Bladder microvascular endothelial cell (primary cell): Measurements from ENCODE around the gene CAMK2N2. TPM values are rescaled to one million over a fixed set of nuclear protein-coding genes. Genes with fewer than 3 reads are reported as not detected.

Source experiments
- total RNA-seq: library from RNA; depleted of rRNA; stranded (reverse); fragments of >200 nt; gene quantifications from 2 replicates; pipeline ENCODE4 v1.2.3, GENCODE V29; 2014

Gene CAMK2N2
- total RNA-seq, result 0.13 TPM in 1 of 2 replicates, not detected in the other

DNA sequence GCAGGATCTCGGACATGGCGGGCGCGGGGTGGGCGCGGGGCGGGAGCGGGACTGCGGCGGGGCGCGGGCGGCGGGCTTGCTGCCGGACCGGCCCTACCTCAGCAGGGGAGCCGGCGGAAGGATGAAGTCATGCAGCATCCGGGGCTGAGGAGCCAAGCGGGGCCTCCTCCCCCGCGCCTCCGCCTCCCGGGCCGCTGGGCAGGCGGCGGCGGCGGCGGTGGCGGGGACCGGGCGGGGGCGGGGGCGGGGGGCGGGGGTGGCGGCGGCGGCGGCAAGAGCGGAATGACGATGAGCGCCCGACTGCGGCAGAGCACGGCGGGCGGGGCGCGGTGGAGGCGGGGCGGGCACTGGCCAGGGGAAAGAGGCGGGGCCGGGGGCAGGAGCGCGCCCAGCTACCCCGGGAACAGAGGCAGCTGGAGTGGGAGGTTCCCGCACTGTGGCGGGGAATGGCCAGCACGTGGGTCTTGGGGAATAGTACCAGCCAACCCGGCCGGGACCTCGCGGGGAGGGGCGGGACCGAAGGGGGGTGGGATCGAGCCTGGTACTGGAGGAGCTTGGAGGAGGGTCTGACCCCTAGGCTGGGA is at the start of gene CAMK2N2:
Gene CAMK2N2, minus strand, starts transcription at position 284 of the 584 bp plus-strand sequence. Its CDS starts 268 bp downstream, at position 16.

DNA sequence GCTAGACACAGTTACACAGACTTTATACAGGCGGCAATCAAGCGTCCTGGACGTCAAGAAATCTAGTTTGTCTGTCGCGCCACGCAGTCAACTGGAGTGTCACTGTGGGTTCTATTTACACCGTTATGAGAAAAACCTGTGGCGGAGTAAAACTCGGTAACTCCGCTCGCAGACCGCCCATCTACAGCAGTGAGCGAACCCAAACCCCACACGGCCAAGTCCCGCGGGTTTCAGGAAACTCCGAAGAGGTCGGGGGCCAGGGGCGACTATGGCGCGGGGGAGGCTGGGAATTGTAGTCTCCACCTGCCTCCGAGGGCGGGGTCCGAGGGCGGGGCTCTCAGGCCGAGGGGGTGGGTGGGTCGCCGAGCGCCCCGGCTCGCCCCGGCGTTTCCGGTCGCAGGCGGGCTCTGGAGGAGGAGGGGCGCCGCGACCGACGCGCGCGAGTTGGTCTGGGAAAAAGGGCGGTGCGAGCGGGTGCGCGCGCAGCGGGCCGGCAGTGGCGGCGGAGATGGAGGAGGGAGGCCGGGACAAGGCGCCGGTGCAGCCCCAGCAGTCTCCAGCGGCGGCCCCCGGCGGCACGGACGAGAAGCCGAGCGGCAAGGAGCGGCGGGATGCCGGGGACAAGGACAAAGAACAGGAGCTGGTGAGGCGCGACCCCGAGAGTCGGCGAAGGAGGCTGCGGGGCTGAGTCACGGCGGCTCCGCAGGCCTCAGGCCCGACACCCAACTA is 37.6 kb upstream of the CAMK2N2 start, which contains the start of gene PSMD2:
Gene PSMD2, plus strand, starts transcription at position 483 of the 729 bp plus-strand sequence. Its CDS starts 26 bp downstream, at position 509.

DNA sequence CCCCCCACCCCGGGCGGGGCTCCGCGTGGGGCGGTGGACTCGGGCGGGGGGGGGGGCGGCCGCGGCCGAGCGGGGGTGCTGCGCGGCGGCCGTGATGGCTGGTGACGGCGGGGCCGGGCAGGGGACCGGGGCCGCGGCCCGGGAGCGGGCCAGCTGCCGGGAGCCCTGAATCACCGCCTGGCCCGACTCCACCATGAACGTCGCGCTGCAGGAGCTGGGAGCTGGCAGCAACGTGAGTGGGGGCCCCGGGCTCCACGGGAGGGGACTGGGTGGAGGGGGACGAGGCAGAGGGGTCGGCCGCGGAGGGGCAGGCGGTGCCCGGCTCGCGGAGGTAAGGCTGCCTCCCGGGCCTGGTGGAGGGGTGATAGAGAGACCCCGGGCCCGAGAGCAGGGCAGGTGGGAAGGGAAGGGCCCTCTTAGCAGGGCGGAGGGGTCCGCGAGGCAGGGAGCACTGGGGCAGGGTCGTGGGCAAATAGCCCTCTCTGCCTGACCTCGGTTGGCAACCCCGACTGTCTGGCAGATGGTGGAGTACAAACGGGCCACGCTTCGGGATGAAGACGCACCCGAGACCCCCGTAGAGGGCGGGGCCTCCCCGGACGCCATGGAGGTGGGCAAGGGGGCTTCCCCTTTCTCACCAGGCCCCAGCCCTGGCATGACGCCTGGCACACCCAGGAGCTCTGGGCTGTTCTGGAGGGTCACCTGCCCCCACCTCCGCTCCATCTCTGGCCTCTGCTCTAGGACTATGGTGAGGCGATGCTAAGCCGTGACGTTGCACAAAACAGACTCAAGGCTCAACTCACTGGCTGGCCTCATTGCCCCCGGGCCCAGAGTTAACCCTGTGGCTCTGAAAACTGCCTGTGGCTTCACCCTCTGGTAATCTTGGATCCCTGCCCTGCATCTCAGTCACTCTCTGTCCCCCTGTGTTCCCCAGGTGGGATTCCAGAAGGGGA is 14.9 kb upstream of the CAMK2N2 start, which contains the start of gene ECE2:
Gene ECE2, plus strand, starts transcription at position 62 of the 950 bp plus-strand sequence. Its CDS starts 132 bp downstream, at position 194.

DNA sequence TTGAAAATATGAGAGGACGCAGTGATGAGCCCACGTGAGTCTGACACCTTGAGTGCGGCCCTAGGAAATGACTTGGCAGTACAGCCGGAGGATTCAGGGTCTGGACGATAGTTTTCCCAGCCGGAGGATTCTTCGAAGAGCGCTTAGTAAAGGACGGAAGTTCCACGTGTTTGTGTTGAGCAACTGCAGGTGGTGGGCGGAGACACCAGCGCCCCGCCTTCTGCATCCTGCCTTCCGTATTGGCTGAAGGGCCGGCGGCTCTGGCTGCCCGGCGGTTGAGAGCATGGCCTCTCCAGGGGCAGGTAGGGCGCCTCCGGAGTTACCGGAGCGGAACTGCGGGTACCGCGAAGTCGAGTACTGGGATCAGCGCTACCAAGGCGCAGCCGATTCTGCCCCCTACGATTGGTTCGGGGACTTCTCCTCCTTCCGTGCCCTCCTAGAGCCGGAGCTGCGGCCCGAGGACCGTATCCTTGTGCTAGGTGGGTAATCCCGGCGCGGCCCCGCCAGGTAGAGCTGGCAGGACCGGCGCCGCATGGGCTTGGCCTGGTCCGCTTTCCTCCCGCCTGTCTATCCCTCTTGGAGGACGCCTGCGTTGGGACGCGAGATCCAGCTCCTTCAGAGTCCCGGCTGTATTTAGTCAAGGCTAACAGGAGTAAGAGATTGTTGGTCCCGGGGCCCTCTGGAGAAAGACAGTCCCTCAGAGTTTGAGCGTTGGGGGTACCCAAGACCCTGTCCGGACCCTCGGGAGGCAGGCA is 11.8 kb downstream of the CAMK2N2 start, which contains the start of gene EEF1AKMT4:
Gene EEF1AKMT4, plus strand, starts transcription at position 261 of the 755 bp plus-strand sequence. Its CDS starts 23 bp downstream, at position 284.

DNA sequence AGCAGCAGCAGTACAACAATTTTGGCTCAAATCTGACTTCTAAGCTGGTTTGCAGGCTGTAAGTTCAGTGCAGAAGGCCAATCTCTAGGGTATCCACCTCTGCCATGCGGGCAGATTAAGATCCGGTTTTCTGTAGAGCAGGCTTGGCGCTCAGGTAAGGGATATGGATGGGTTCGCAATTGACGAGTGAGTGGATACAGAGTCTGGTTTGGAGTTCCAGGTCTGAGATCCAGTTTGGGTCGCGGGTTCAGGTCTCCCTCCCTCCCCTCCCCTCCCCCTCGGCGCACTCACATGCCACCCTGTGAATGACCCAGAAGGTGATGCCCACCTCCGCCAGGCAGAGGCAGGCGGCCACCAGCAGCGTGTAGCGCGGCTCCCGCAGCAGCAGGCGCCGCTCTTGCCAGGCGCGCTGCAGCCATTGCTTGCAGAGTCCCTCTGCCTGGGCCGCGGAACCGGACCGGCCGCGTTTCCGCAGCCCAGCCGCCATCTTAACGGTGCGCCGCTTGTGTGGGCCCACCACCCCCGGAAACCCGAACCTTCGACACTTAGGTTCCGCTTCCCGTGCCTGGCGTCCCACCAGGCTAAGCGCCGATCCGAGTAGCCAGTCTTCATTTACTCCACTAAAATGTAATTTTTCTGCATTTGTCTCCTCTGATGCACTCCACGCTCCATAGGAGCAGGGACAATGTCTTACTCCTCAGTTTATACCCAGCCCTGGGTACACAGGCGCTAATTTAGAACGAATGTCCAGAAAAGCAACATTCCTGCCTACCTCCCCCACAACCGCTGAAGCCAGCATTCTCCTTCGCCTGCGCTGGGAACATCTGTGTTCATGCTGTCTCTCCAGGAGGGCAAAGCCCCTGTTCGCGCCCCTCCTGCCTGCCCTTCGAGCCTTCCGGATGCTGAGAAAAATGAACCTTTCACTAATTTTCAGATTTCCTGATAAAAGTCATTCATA is 12.6 kb downstream of the CAMK2N2 start, which contains the start of gene ALG3:
Gene ALG3, minus strand, starts transcription at position 509 of the 958 bp plus-strand sequence. Its CDS starts 22 bp downstream, at position 487.

DNA sequence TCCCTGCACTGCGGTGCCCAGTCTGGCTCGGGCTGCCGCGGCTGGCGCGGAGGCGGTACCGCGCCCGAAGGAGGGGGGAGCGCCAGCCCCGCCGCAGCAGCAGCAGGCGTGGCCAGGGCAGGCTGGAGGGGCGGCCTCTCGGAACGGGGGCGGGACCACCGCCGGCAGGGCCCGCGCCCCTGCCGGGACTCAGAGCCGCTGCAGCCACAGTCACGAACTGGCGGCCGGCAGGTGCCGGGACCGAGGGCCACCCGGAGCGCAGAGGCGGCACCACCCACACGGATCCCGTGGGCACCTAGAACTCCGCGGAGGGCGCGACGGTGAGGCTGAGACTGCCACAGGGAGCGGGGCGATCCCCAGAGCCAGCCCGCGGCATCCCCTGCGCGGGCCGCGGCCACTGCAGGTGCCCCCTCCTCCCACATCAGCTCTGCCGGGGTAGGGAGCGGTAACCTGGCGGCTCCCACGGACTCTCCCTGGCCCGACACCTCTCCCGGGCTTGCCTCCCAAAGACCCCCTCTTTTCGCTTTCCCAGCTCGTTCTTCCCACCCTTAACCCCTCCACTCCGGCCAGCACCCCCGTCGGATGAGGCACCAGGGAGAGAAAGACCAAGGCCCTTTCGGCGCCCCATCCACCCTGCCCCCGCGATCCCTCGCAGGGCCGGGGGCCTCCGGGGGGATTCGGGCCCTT is 31.8 kb downstream of the CAMK2N2 start, which contains the start of gene VWA5B2:
Gene VWA5B2, plus strand, starts transcription at position 192 of the 687 bp plus-strand sequence. CDS start 944 bp downstream, outside the sequence.

Other genes with a start within 250 kb of the CAMK2N2 start
- gene ABCC5, start 243.7 kb downstream of the CAMK2N2 start, total RNA-seq, result 7.9 and 17.1 TPM in 2 replicates
- gene HTR3D, start 229.8 kb downstream of the CAMK2N2 start, total RNA-seq, result not detected in 2 replicates
- not detected in 2 replicates for gene HTR3C, start 208.5 kb downstream of the CAMK2N2 start, total RNA-seq
- not detected in 2 replicates for gene HTR3E, start 164.5 kb downstream of the CAMK2N2 start, total RNA-seq
- gene EIF2B5, start 126.2 kb downstream of the CAMK2N2 start, total RNA-seq, result 31.7 and 50.0 TPM in 2 replicates
- gene DVL3, start 106.2 kb downstream of the CAMK2N2 start, total RNA-seq, result 15.9 and 28.8 TPM in 2 replicates
- 396 and 554 TPM in 2 replicates for gene AP2M1, start 86.7 kb downstream of the CAMK2N2 start, total RNA-seq
- 38.5 and 54.1 TPM in 2 replicates for gene ABCF3, start 75.4 kb downstream of the CAMK2N2 start, total RNA-seq
- 0.13 TPM in 1 of 2 replicates, not detected in the other for gene VWA5B2, start 32.0 kb downstream of the CAMK2N2 start, total RNA-seq
- gene ALG3, start 12.6 kb downstream of the CAMK2N2 start, total RNA-seq, result 14.6 and 43.5 TPM in 2 replicates
- 3.2 and 3.4 TPM in 2 replicates for gene EEF1AKMT4, start 11.9 kb downstream of the CAMK2N2 start, total RNA-seq
- not detected in 2 replicates for gene ECE2, start 14.5 kb upstream of the CAMK2N2 start, total RNA-seq
- 371 and 561 TPM in 2 replicates for gene PSMD2, start 37.7 kb upstream of the CAMK2N2 start, total RNA-seq
- gene EIF4G1, start 53.1 kb upstream of the CAMK2N2 start, total RNA-seq, result 301 and 661 TPM in 2 replicates
- gene FAM131A, start 76.0 kb upstream of the CAMK2N2 start, total RNA-seq, result 16.4 and 43.0 TPM in 2 replicates
- gene CLCN2, start 100.1 kb upstream of the CAMK2N2 start, total RNA-seq, result 1.3 and 2.6 TPM in 2 replicates
- 74.5 and 97.8 TPM in 2 replicates for gene POLR2H, start 100.2 kb upstream of the CAMK2N2 start, total RNA-seq
- gene THPO, start 116.7 kb upstream of the CAMK2N2 start, total RNA-seq, result not detected in 2 replicates
- 0.16 and 0.69 TPM in 2 replicates for gene CHRD, start 118.5 kb upstream of the CAMK2N2 start, total RNA-seq